PC-3 (cell line): ENCODE data around the gene ARMC8. TPM values are rescaled to one million over a fixed set of nuclear protein-coding genes. Genes with fewer than 3 reads are reported as not detected.

Experiments
- ATAC-seq: fragments of 200-7000 bp; cut with Tn5 transposase; 2 replicates; pipeline ENCODE4 v1.9.1; 2020; ENCODE audit warnings: mild to moderate bottlenecking, moderate library complexity
- BruUV-seq: library from RNA; stranded (reverse); fragments of 400-500 nt; replicated peaks from 2 replicates; lab custom pipeline; 2021; lab: Mats Ljungman, UMichigan
- CTCF ChIA-PET: fragments of 300-600 bp; sonication (Branson Sonifier 250); formaldehyde crosslinking; loops from one replicate; lab custom pipeline; 2022; ENCODE audit warnings: antibody characterized with exemption; lab: Charles Lee
- POLR2A ChIA-PET: fragments of 300-600 bp; sonication (Branson Sonifier 250); formaldehyde crosslinking; loops from one replicate; lab custom pipeline; 2022; ENCODE audit warnings: antibody characterized with exemption; ENCODE audit not compliant: unreplicated experiment; lab: Charles Lee
- DNase-seq: peaks from one replicate; pipeline ENCODE4 v3.0.0-alpha.2; 2015
- H2AFZ ChIP-seq: fragments of 300-600 bp; sonication (generic); 2 replicates; pipeline ENCODE4 v1.6.0; 2016; ENCODE audit warnings: antibody characterized with exemption, low read length
- H3F3A ChIP-seq: fragments of 300-600 bp; sonication (generic); one replicate; pipeline ENCODE4 v1.6.0; 2017; ENCODE audit warnings: antibody characterized with exemption, low read length, control low read depth, mild to moderate bottlenecking; ENCODE audit not compliant: unreplicated experiment
- H3K27ac ChIP-seq: fragments of 300-600 bp; sonication (generic); 2 replicates; pipeline ENCODE4 v1.5.1; 2016; ENCODE audit warnings: mild to moderate bottlenecking, low read length
- H3K27me3 ChIP-seq: fragments of 300-600 bp; sonication (generic); 2 replicates; pipeline ENCODE4 v1.6.1; 2016; ENCODE audit warnings: low read length, mixed read lengths
- H3K36me3 ChIP-seq: fragments of 300-600 bp; sonication (generic); 2 replicates; pipeline ENCODE4 v1.6.1; 2016; ENCODE audit warnings: low read depth, mixed run types, low read length, mixed read lengths
- H3K4me1 ChIP-seq: fragments of 300-600 bp; sonication (generic); 2 replicates; pipeline ENCODE4 v1.5.1; 2016; ENCODE audit warnings: low read length; ENCODE audit not compliant: insufficient read depth
- H3K4me2 ChIP-seq: fragments of 300-600 bp; sonication (generic); 2 replicates; pipeline ENCODE4 v1.6.0; 2016; ENCODE audit warnings: low read length
- H3K4me3 ChIP-seq: fragments of 300-600 bp; sonication (generic); 2 replicates; pipeline ENCODE4 v1.5.1; 2016; ENCODE audit warnings: mild to moderate bottlenecking, low read length, mixed read lengths
- H3K79me2 ChIP-seq: fragments of 300-600 bp; sonication (generic); 2 replicates; pipeline ENCODE4 v1.6.1; 2017; ENCODE audit warnings: low read length, mixed read lengths
- H3K9ac ChIP-seq: fragments of 300-600 bp; sonication (generic); 2 replicates; pipeline ENCODE4 v1.6.0; 2016; ENCODE audit warnings: mild to moderate bottlenecking, low read length
- H3K9me2 ChIP-seq: fragments of 300-600 bp; sonication (generic); replicated peaks from 2 replicates; pipeline ENCODE4 v1.6.1; 2016; ENCODE audit warnings: mixed run types, low read length, mixed read lengths
- H3K9me3 ChIP-seq: fragments of 300-600 bp; sonication (generic); 2 replicates; pipeline ENCODE4 v1.6.1; 2016; ENCODE audit warnings: low read length, mixed read lengths
- H4K20me1 ChIP-seq: fragments of 300-600 bp; sonication (generic); 2 replicates; pipeline ENCODE4 v1.6.1; 2016; ENCODE audit warnings: low read length, mixed read lengths
- EZH2 ChIP-seq: fragments of 300-600 bp; sonication (generic); IDR thresholded peaks from one replicate; pipeline ENCODE4 v1.6.1; 2017; ENCODE audit warnings: antibody characterized with exemption, mild to moderate bottlenecking, low read length; ENCODE audit not compliant: unreplicated experiment
- EZH2phosphoT487 ChIP-seq: fragments of 300-600 bp; sonication (generic); IDR thresholded peaks from 2 replicates; pipeline ENCODE4 v1.6.1; 2018; ENCODE audit warnings: mild to moderate bottlenecking, antibody characterized with exemption, low read length, borderline replicate concordance
- intact Hi-C: fragments of 100-400 bp; cut with micrococcal nuclease; formaldehyde crosslinking; loops from 2 replicates; pipeline ENCODE4 v1.9.0; 2023
- total RNA-seq: library from RNA; depleted of rRNA; stranded (reverse); fragments of >200 nt; gene quantifications from 2 replicates; pipeline ENCODE4 v1.2.3, GENCODE V29; 2014
- TF ChIP-seq, protein P1 (sequence below): fragments of 300-600 bp; sonication (generic); conservative IDR thresholded peaks from 2 replicates; pipeline ENCODE4 v1.5.1; 2017; ENCODE audit warnings: antibody characterized with exemption, low read depth, mild to moderate bottlenecking, low read length

Gene ARMC8
- total RNA-seq, 1 experiment from 2014 or later: 21.1 TPM

DNA sequence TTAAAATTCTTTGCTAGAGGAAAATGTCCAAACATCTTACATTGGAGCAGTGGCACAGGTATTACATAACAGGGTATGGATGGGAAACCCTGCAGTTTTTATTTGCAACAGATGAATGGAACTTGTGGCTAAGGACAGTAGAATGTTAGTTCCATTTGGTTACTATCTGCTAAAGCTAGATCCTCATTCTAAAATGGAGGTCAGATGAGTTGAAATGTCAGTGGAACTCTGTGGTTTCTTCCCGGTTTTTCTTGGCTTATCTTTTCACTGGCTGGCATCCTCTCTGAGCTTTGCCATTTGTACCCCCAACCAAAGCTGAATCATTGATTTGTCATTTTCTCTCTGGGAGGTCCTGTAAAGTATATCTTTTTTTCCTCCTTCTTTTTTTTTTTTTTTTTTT is 68.9 kb downstream of the ARMC8 start:
- Histone ChIP-seq H3K4me1 (no peaks in the 10 kb centered on the region), H3K36me3 (no peaks in the 10 kb centered on the region), H3K27me3 (no peaks in the 10 kb centered on the region), H3K27ac (no peak overlapping the region), H3K9me2 (no peaks in the 10 kb centered on the region), H3K4me2 (no peak overlapping the region), H3K79me2 (no peaks in the 10 kb centered on the region), H4K20me1 (no peaks in the 10 kb centered on the region), H3K9me3 (no peaks in the 10 kb centered on the region), H2AFZ (no peak overlapping the region), H3F3A (no peaks in the 10 kb centered on the region), H3K4me3 (no peak overlapping the region), H3K9ac (no peak overlapping the region)
- ChIA-PET POLR2A (no interaction called here), CTCF (no interaction called here)
- intact Hi-C loops: no loop called here
- no peak for DNase-seq
- TF ChIP-seq, protein P1, sequence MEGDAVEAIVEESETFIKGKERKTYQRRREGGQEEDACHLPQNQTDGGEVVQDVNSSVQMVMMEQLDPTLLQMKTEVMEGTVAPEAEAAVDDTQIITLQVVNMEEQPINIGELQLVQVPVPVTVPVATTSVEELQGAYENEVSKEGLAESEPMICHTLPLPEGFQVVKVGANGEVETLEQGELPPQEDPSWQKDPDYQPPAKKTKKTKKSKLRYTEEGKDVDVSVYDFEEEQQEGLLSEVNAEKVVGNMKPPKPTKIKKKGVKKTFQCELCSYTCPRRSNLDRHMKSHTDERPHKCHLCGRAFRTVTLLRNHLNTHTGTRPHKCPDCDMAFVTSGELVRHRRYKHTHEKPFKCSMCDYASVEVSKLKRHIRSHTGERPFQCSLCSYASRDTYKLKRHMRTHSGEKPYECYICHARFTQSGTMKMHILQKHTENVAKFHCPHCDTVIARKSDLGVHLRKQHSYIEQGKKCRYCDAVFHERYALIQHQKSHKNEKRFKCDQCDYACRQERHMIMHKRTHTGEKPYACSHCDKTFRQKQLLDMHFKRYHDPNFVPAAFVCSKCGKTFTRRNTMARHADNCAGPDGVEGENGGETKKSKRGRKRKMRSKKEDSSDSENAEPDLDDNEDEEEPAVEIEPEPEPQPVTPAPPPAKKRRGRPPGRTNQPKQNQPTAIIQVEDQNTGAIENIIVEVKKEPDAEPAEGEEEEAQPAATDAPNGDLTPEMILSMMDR: no peak
- no peak for TF ChIP-seq EZH2phosphoT487
- no peak for TF ChIP-seq EZH2
- no TSS peak for BruUV-seq
- ATAC-seq: no peak

DNA sequence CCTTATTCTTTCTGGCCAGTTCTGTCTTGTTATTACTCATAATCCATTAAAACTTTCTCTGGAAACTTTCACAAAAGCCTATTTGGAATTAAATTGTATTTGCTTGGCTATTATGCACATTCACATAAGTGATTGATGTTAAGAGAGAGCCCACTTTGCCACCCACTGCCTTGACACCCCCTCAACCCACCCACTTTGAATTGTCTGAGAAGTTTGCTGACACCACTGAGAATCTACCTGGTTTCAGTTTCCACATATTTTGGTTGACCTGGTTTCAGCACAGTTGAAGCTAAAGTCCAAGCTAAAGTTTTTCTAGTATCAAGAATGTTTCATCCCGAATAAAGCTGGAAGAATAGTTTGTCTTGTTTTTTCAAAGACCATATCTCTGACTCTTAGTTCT is 70.9 kb downstream of the ARMC8 start:
- Histone ChIP-seq H3K9me3 (no peaks in the 10 kb centered on the region), H3K9ac (no peak overlapping the region), H2AFZ (no peak overlapping the region), H3K4me1 (no peaks in the 10 kb centered on the region), H3K9me2 (no peaks in the 10 kb centered on the region), H4K20me1 (no peaks in the 10 kb centered on the region), H3K4me2 (no peak overlapping the region), H3K79me2 (no peaks in the 10 kb centered on the region), H3K36me3 (no peaks in the 10 kb centered on the region), H3K27me3 (no peaks in the 10 kb centered on the region), H3K4me3 (no peak overlapping the region), H3F3A (no peaks in the 10 kb centered on the region), H3K27ac (no peak overlapping the region)
- TF ChIP-seq, protein P1: no peak
- TF ChIP-seq EZH2 (no peak), EZH2phosphoT487 (no peak)
- no TSS peak for BruUV-seq
- intact Hi-C loops: no loop called here
- ATAC-seq (no peak), DNase-seq (no peak)
- POLR2A ChIA-PET: no interaction called here
- CTCF ChIA-PET: no interaction called here

DNA sequence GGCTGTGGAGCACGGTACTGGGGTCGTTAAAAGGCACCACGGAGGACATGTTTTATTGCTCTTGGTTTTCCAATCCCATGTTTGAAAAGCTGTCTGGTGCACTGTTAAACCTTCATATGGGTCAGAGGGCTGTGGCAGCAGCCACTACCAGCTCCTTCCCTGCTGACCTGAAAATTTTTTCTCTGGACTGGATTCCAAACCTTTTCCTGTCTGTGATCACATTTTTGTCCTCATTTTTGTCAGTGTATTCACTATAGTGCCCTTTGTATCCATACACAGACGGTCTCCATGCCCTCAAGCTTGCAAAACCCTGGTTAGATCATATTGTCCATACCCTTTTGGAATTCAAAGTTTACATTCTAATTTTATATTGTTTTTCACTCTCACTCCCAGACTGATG is 72.0 kb downstream of the ARMC8 start:
- TF ChIP-seq, protein P1: no peak
- no peak for TF ChIP-seq EZH2
- no peak for TF ChIP-seq EZH2phosphoT487
- ChIA-PET CTCF (no interaction called here), POLR2A (no interaction called here)
- Histone ChIP-seq H3K36me3 (no peaks in the 10 kb centered on the region), H3K4me1 (no peaks in the 10 kb centered on the region), H3K4me3 (no peak overlapping the region), H3F3A (no peaks in the 10 kb centered on the region), H2AFZ (no peak overlapping the region), H3K9ac (no peak overlapping the region), H3K4me2 (no peak overlapping the region), H3K9me3 (no peaks in the 10 kb centered on the region), H3K79me2 (no peaks in the 10 kb centered on the region), H3K27me3 (no peaks in the 10 kb centered on the region), H3K9me2 (no peaks in the 10 kb centered on the region), H4K20me1 (no peaks in the 10 kb centered on the region), H3K27ac (no peak overlapping the region)
- ATAC-seq: no peak
- BruUV-seq: no TSS peak
- intact Hi-C loops: no loop called here
- no peak for DNase-seq
